Left kidney (tissue), 2 donors: ENCODE data around the gene FDXR. TPM values are rescaled to one million over a fixed set of nuclear protein-coding genes. Genes with fewer than 3 reads are reported as not detected.

Experiments used
- DNase-seq: peaks from one replicate; pipeline ENCODE4 v3.0.0-alpha.2; 2013
- polyA plus RNA-seq: library from polyadenylated mRNA; unstranded; fragments of 120-200 nt; gene quantifications from one replicate; pipeline ENCODE4 v1.2.1, GENCODE V29; 2013; ENCODE audit not compliant: insufficient read length

The FDXR gene
- polyA plus RNA-seq, 1 donor = 6.5 TPM

DNA sequence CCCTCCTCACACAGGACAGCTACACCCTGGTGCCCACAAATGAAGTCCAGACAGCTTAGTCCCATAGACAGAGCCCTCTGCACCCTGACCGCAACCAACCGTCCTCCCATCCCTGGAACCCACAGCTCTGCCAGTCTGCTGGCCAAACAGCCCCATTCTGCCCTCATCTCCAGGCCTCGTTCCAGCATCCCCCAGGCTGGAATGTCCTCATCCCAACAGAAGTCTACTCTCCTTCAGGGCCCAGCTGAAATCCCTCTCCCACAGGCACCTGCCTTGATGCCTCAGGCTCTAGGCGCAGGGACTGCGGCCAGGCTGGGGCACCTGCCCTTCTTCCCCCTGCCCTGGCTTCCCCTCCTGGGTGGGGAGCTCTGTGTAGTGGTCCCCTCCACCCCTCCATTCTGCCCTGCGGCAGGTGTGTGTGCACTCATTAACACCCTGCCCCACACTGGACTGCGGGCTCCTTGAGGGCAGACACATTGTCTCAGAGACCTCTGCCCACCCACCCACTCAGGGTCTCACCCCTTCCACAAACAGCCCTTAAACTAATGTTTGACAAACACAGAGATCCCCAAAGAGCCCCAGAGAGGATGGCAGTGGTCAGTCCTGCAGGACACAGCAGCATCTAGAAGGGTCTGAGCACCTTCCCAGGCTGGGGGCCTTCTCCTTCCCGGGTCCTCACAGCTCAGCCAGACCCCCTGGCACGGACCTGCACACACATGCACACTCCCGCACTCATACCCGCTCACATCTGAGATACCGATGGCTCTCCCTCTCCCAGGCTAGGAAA, 13.9 kb downstream of the FDXR start:
- no peak for DNase-seq

DNA sequence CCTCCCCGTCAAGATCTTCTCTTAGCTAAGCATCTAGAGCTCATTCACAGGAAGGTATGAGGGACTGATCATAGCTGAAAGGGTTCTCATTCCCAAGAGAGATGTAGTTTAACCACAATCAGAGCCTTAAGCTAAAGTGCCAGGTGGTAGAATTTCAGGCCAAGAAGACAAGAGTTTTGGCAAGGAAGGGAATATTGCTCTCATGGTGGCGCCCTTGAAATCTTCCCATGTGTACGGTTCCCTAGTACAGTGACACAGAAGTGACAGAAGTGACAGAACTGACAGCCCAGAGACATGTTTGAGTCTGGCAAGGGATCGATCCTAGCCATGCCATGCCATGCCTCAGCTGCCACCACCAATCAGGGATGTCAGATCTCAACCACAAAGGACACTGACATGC, 15.6 kb downstream of the FDXR start:
- no peak for DNase-seq

- no peak for DNase-seq
Observed at GRCh38 chr17:74856112-74856511, 16.7 kb downstream of the FDXR start.

DNA sequence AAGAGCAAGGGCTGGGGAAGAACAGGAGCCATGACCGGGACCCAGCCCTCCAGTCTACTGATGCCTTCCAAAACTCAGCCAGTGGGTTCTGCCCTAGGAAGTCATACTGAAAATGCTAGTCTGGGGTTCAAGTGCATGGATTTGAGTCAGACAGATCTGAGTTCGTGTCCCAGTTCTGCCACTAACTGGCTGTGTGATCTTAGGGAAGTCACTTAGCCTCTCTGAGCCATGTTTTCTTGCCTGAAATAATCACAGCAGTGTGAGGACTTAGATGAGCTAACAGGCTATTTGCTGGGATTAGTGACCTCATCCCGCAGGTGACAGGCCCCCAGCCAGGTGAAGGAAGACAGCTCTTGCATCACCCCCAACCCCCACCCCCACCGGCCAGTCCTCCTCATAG, 17.5 kb downstream of the FDXR start:
- no peak for DNase-seq

DNA sequence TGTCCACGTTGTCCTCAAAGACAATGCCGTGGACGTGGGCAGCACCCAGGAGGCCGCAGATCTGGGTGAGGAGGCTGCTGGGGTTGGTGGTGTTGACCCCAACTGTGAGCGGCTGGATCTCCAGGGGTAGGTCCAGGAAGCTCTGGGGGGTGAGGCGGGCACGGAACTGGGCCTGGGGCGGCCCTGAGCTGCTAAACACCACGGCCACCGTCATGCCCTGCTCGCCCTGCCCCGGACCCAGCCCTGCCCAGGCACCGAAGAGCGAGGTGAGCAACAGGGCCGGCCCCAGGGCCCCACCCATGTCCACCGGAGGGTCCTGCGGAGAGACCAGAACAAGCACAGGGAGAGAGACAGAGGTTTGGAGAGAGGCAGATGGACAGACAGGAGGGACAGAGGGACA, 18.0 kb downstream of the FDXR start:
- DNase-seq = no peak

DNA sequence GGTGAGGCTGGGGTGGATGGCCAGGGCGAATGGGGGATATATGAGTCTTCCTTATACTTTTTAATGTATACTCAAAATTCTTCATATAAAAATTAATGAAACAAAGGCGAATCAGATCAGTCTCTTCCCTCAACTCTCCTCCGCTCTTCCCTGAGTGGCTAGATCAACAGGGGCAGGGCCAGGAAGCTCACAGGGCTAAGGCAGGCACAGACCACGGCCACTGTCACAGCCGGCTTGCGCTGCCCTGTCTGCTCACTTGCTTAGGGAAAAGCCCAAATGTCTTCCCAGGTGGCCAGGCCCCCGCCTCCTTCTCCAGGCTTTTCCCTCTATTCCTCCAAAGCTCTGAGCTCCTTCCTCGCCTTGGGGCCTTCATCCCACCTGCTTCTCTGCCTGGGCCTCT, 19.1 kb downstream of the FDXR start:
- DNase-seq = no peak

GRCh38 chr17:74853048-74853397, 19.8 kb downstream of the FDXR start:
- no peak for DNase-seq

- DNase-seq = peak; percentile 57
Observed at GRCh38 chr17:74852237-74853047, 20.4 kb downstream of the FDXR start.

GRCh38 chr17:74851612-74852236, 21.1 kb downstream of the FDXR start:
- DNase-seq = no peak

DNA sequence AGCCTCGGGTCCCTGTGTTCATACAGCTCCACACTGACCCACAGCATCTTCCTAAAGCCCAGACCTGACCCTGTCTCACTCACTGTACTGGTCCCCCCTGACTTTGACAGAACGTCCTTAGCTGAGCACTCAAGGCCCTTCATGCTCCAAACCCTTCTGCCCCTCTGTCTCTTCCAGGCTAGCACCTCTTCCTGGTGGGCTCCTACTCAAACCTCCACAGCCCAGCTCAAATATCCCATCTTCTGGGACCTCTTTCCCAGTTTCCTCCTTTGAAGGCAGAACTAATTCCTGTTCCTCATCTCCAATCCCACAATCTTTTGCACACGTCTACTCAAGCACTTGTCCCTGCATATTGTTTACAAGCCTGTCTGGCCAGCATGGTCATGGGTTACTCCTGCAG, 21.9 kb downstream of the FDXR start:
- DNase-seq = no peak

DNA sequence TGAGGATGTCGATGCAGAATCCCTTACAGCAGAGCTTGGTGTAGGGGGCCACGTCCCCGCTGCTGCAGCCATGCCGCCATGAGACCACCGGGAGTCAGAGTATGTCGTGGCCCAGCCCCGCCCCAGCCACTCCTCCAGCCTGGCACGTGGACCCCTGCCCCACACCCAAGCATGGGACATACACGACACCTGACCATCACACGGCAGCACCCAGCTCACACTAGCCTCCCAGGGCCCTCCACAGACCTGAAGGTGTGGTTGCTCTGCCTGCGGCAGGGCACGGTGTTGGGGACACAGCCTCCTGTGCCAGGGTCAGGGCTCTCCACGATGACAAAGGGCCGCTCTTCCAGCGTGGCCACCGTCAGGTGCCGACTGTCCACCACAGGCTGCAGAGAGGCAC, 22.5 kb downstream of the FDXR start:
- DNase-seq = no peak

- no peak for DNase-seq
Observed at GRCh38 chr17:74848656-74849399, 24.0 kb downstream of the FDXR start.

DNA sequence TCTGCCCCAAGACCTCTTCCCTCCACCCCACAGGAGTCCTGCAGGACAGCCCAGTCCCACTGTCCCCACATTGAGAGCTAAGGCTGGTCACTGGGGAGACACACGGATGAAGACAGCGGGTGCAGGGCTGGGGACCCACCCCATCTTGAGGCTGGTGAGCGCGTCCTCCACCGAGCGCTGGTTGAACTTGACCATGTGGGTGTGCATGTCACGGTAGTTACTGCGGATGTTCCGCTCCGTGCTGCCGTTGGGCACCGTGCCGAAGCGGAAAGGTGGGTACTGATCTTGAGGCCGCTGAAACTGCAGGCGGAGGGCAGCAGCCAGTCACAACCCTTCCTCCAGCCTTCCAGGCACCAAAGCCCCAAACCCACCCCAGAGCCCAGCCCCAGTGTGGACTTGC, 26.2 kb downstream of the FDXR start:
- DNase-seq = no peak

- DNase-seq = no peak
Observed at GRCh38 chr17:74843352-74843627, 29.5 kb downstream of the FDXR start.

GRCh38 chr17:74842599-74843351, 30.0 kb downstream of the FDXR start:
- peak; percentile 55 for DNase-seq

DNA sequence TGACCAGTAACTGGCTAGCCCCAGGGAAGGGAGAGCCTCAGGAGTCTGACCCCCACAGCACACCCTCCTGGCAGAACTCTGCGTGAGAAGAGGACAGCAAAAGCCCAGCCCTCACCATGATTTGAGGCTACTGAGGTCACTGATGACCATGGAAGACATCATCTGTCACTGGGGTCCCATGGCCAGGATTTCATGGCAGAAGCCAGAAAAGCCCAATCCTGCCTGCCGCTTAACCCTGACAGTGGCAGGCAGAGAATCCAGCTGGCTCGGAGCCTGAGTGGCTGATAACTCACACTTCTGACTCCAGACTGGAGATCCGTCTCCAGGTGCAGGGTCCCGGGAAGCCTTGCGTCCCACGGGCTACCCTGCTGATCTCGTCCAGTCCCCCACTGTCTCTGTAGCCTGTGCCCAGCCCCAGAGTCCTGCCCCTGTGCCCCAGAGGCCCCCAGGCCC, 30.6 kb downstream of the FDXR start:
- no peak for DNase-seq

DNA sequence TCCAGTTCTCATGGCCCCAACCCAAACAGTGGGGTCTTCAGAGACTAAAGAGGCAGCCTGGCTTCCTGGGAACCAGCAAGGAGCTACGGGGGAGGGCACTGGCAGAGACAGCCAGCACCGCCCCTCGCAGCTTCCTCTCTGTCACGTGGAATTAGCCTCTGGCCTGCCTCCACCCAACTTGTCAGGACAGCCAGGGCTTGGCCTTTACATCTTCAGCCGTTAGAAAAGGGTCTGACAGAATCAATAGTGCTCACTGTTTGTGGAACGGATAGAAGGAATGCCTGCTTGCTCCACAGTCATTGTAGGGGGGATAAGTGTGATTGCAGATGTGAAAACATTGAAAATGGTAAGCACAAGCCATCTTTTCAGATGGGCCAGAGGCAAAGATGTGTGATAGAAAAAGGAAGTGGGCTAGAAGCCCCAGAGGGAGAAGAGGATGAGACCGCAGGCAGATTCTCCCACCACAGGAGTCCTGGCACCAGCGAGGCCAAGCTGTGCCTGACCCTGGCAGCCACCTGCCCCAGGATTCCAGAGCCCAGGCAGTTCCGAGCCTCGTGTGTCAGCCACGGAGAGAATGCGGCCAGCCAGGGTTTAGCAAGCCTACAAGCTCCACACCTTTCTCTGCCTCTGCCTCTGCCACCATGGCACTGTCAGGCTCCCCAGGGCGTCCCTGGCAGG, 31.7 kb downstream of the FDXR start:
- no peak for DNase-seq

DNA sequence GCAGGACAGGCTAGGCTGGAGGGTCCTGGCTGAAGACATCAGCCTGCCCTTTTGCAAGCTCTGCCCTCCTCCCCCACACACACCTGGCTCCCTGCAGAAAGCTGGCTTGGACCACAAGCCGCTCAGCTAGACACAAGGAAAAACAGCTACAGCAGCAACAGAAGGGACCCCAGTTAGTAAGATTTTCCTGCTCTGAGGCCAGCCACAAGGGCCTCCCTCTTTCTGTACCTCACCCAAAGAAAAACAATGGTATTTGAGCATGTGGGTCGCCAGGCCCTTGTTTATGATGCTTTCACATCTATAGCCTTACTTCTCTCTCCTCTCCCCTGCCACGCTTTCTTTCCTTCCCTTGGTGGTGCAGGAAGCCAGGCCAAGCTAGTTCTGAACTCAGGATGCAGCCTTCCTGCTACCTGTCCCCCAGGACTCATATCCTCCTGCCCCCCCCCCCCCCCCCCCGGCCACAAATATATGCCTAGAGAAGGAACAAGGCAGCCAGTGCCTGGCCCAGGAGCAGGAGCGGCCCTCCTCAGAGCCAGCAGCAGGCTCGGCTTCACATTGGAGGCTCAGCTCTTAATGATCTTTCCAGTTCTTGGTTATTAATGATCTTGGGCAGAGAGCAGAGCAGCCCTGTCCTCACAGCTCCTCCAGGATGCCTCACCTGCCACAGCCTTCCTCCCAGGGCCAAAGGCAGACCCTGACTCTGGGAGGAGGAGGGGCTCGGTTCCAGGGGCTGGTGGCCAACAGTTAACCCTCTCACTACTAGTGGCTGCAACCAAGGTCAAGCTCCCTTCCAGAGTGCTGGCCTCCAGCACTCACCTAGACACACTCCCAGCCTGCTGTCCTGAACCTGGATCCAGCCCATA, 32.6 kb downstream of the FDXR start:
- no peak for DNase-seq

DNA sequence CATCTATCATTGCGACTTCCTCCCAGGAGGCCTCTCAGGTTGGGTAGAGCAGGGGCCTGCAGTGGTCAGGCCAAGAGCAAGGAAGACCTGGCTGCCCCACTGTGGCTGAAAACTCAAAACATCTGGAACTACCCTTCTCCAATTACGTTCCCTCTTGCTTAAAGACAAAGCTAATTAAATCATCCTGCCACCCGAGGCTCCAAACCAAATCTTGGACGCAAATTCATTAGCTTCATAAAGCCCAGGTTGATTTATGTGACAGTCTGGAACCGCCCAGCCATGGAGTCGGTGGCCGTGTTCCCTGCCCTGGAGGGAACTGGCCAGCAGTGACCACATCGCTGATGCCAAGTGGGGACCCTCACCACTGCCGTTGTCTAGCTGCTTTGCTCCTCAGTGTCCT, 34.5 kb downstream of the FDXR start:
- DNase-seq = no peak
